GM10266 (cell line): ENCODE measurements around the gene PHRF1.
A peak's percentile ranks its signal among the peaks of the same experiment; 100 is the strongest.

Experiments used
- DNase-seq: peaks from one replicate; pipeline ENCODE4 v3.0.0; 2012; ENCODE audit errors: extremely low spot score
- CTCF ChIP-seq: IDR thresholded peaks from 2 replicates; pipeline ENCODE4 v1.5.1; 2012; ENCODE audit warnings: mild to moderate bottlenecking, low read depth; ENCODE audit not compliant: control insufficient read depth, insufficient read depth; ENCODE audit errors: missing control alignments

The PHRF1 gene

GRCh38 chr11:532527-532985 is 43.7 kb upstream of the PHRF1 start:
- no peak for DNase-seq
- TF ChIP-seq CTCF, result no peak

GRCh38 chr11:532986-533585 is 43.2 kb upstream of the PHRF1 start:
- no peak for TF ChIP-seq CTCF
- DNase-seq, result no peak

GRCh38 chr11:533586-534395 is 42.5 kb upstream of the PHRF1 start:
- DNase-seq, result no peak
- no peak for TF ChIP-seq CTCF

GRCh38 chr11:534396-535209 is 41.7 kb upstream of the PHRF1 start:
- TF ChIP-seq CTCF, result no peak
- DNase-seq, result no peak

- peak; percentile 48 for TF ChIP-seq CTCF
- no peak for DNase-seq
These were observed 41.1 kb upstream of the PHRF1 start for GRCh38 chr11:535210-535518.

- peak; percentile 100 for DNase-seq
- no peak for TF ChIP-seq CTCF
These were observed 40.5 kb upstream of the PHRF1 start, which contains the start of gene HRAS for GRCh38 chr11:535519-536454. Gene HRAS, minus strand, starts transcription at chr11:535576.
